Coronary artery (tissue), 2 donors: ENCODE measurements around the gene CAPN2.

Experiments used
- DNase-seq: peaks from one replicate; pipeline ENCODE4 v3.0.0-alpha.2; 2017; ENCODE audit warnings: low spot score
- H3K27ac ChIP-seq, 2 donors: fragments of 200-600 bp; sonication (generic); one replicate each; pipeline ENCODE4 v1.5.1; 2016 to 2019
- H3K4me3 ChIP-seq: fragments of 200-600 bp; sonication (generic); 2 replicates; pipeline ENCODE4 v1.5.1; 2016; ENCODE audit warnings: mild to moderate bottlenecking, moderate library complexity
- CTCF ChIP-seq: fragments of 200-600 bp; sonication (generic); IDR thresholded peaks from one replicate; pipeline ENCODE4 v1.5.1; 2019; ENCODE audit warnings: antibody characterized with exemption

The CAPN2 gene

GRCh38 chr1:223684488-223684792 lies 27.9 kb upstream of the CAPN2 start:
- no peak overlapping the region for H3K27ac ChIP-seq
- no peak overlapping the region for H3K4me3 ChIP-seq
- no peak for DNase-seq
- no peak for TF ChIP-seq CTCF

GRCh38 chr1:223691121-223691520 lies 21.2 kb upstream of the CAPN2 start:
- TF ChIP-seq CTCF, result no peak
- no peak overlapping the region for H3K27ac ChIP-seq
- no peak overlapping the region for H3K4me3 ChIP-seq
- DNase-seq, result no peak

DNA sequence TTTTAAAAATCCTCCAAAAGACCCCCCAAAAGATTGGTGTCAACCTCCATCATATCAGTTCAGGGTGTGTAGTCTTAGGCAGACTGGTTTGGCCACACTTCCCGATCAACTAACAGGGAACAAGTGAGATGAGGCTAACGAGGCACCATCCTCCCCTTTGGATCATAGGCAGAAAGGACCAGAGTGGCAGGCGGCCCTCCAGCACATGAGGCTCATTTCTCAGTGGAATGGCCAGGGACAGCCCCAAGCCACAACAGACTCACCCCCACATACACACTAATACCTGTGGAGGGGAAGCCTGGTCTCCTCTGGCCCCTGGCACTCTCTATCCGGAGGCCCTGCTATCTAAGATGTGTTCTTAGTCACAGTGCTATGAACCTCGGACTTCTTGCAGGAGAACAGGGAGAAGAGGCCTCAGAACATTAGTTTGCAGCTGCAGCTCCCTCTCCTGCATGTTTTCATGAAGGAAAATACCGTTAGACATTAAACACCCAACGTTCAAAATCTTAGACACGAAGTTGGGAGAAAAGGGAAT lies 17.3 kb upstream of the CAPN2 start:
- no peak overlapping the region for H3K4me3 ChIP-seq
- H3K27ac ChIP-seq, result no peak overlapping the region
- DNase-seq, result no peak
- TF ChIP-seq CTCF, result no peak

DNA sequence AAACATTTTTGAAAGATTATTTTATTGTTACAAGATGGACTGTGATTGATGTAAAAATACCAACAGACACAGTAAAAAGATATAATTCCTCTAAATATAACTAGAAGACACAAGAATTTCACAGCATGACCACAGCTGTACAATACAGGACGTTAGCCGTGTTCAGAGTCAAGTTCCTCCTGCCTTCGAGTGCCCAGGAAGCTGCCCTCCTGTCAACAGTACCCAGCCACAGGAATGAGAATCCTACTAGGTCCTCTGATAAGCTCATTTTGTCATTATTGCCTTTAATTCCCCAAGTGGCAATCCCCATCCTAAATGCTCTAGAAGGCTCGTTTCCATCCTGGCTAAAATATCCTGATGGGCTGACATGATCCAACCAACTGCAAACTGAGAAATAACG lies 16.4 kb upstream of the CAPN2 start:
- no peak overlapping the region for H3K27ac ChIP-seq
- no peak for TF ChIP-seq CTCF
- no peak overlapping the region for H3K4me3 ChIP-seq
- no peak for DNase-seq

DNA sequence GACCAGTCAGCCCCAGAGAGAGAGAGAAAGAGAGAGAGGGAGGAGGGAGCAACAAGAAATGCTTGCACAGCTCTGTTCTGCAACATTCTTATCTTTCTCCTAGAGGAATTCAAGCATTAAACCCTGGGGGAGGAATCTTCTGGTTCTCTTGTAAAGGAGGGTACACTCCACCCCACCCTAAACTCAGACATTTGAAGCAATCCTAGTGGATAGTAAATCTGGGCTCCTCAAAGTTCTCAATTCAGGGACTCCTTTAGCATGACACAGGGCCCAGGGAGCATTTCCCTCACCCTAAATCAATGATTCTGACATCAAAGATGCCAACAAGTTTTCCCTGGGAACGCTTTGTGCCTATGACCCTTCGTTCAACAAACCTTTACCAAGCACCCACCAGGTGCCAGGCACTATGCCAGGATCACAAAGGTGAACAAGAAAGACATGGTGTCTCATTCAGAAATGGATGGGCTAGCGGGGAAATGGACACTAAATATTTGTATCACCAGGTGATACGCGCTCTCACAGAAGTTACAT lies 11.9 kb upstream of the CAPN2 start:
- Histone ChIP-seq H3K4me3 (peak overlapping the region; percentile 22), H3K27ac (peak overlapping the region; percentile 82 to 94)
- no peak for DNase-seq
- TF ChIP-seq CTCF, result no peak

- no peak for TF ChIP-seq CTCF
- Histone ChIP-seq H3K4me3 (peak overlapping the region; percentile 22), H3K27ac (peak overlapping the region; percentile 82 to 94)
- peak; percentile 86 for DNase-seq
These were observed 11.2 kb upstream of the CAPN2 start for GRCh38 chr1:223700942-223701637.
